Spleen (tissue), 11 donors: ENCODE measurements around the gene LMOD1. TPM values are rescaled to one million over a fixed set of nuclear protein-coding genes. Genes with fewer than 3 reads are reported as not detected.
"Not testable (repeated sequence)": the region's sequence is repeated elsewhere in the genome, so short reads cannot be mapped to it uniquely, and the experiment has no call there.

ENCODE experiments used
- DNase-seq: peaks from one replicate; pipeline ENCODE4 v3.0.0-alpha.2; 2020
- H3K27ac ChIP-seq, 8 donors: fragments of 200-600 bp; sonication (generic) in 7 of 8; 1 replicate in 4 of 8; 2 replicates in 4 of 8; pipeline versions ENCODE4 v1.5.0 to v1.8.0; 2016 to 2021; ENCODE audit warnings: inconsistent platforms in 4 of 8, mild to moderate bottlenecking in 4 of 8, moderate library complexity in 1 of 8
- H3K27me3 ChIP-seq, 7 donors: fragments of 200-600 bp; sonication (generic) in 6 of 7; replicated peaks in 1 of 7; 1 replicate in 4 of 7; 2 replicates in 3 of 7; pipeline versions ENCODE4 v1.5.0 to v1.8.0; 2016 to 2021; ENCODE audit warnings: inconsistent platforms in 3 of 7, mild to moderate bottlenecking in 1 of 7
- H3K36me3 ChIP-seq, 6 donors: fragments of 200-600 bp; sonication (generic) in 5 of 6; 1 replicate in 4 of 6; 2 replicates in 2 of 6; pipeline versions ENCODE4 v1.5.0 to v1.8.0; 2016 to 2021; ENCODE audit warnings: inconsistent platforms in 2 of 6
- H3K4me1 ChIP-seq, 6 donors: fragments of 200-600 bp; sonication (generic) in 5 of 6; 1 replicate in 3 of 6; 2 replicates in 3 of 6; pipeline versions ENCODE4 v1.5.0 to v1.8.0; 2016 to 2021; ENCODE audit warnings: inconsistent platforms in 3 of 6
- H3K4me3 ChIP-seq, 8 donors: fragments of 200-600 bp; sonication (generic) in 7 of 8; 1 replicate in 4 of 8; 2 replicates in 4 of 8; pipeline versions ENCODE4 v1.5.0 to v1.8.0; 2016 to 2021; ENCODE audit warnings: inconsistent platforms in 4 of 8, mild to moderate bottlenecking in 4 of 8, moderate library complexity in 2 of 8
- H3K9me3 ChIP-seq, 8 donors: fragments of 200-600 bp; sonication (generic) in 7 of 8; 1 replicate in 4 of 8; 2 replicates in 4 of 8; pipeline versions ENCODE4 v1.5.0 to v1.8.0; 2016 to 2021; ENCODE audit warnings: inconsistent platforms in 4 of 8
- CTCF ChIP-seq, 11 experiments: fragments of 200-600 bp in 7 of 11; fragments of 450-650 bp in 4 of 11; sonication (generic) in 4 of 11; IDR thresholded peaks in 8 of 11; conservative IDR thresholded peaks in 3 of 11; 1 replicate in 7 of 11; 2 replicates in 4 of 11; pipeline versions ENCODE4 v1.4.0 to v1.8.0; 2016 to 2021; ENCODE audit warnings: antibody characterized with exemption in 11 of 11, inconsistent platforms in 4 of 11, mild to moderate bottlenecking in 1 of 11
- POLR2A ChIP-seq, 3 donors: fragments of 450-650 bp; IDR thresholded peaks; one replicate each; pipeline ENCODE4 v1.5.1; 2017; ENCODE audit warnings: antibody characterized with exemption in 3 of 3, mild to moderate bottlenecking in 1 of 3
- POLR2AphosphoS5 ChIP-seq, 3 donors: sonication (generic); formaldehyde crosslinking; IDR thresholded peaks; one replicate each; pipeline ENCODE4 v1.5.1; 2017; ENCODE audit warnings: antibody characterized with exemption in 3 of 3
- WGBS, 5 donors: extraction: QIAGEN DNeasy Blood & Tissue Kit in 3 of 5; methylation state at CpG; one replicate each; pipeline versions ENCODE4 v1.1.5 to v1.1.7; 2013 to 2018; 5-methylcytosine and 5-hydroxymethylcytosine counted together
- intact Hi-C: fragments of 100-400 bp; cut with DNase I; formaldehyde crosslinking; loops from one replicate; pipeline ENCODE4 v1.15.0; 2023; ENCODE audit warnings: low total_unique reads
- polyA plus RNA-seq, 3 donors: library from polyadenylated mRNA; stranded (reverse); fragments of 200-250 nt; gene quantifications; one replicate each; pipeline ENCODE4 v1.2.1, GENCODE V29; 2013
- total RNA-seq, 7 donors: library from RNA; depleted of rRNA in 3 of 7; stranded (reverse); fragments of >200 nt in 3 of 7; fragmentation: NEBNext Ultra II Directional in 4 of 7; extraction: Animal tissue kit (Norgen Biotek cat#: 25700) in 4 of 7; gene quantifications; one replicate each; pipeline versions ENCODE4 v1.1.0 to v1.2.1, GENCODE V29; 2016 to 2021
- donor health status: healthy with polysubstance abuse.
- donor health status: DM: no; HTN: no; CAD: no; lungs with moderate emphysema.
- donor health status: DM: no; HTN: no; CAD: no.
- donor health status: Bipolar disorder and iron deficiency.
- donor health status: healthy.
- donor health status: DM: no; HTN: no; CAD: no.
- donor health status: DM: yes; HTN: yes; CAD: no.

LMOD1 gene
- total and polyA plus RNA-seq, 10 donors = 4.2 to 21.0 (median 11.2) TPM

GRCh38 chr1:201874672-201875071, 71.7 kb downstream of the LMOD1 start:
- Histone ChIP-seq H3K9me3 (no peaks in the 10 kb centered on the region), H3K4me1 (no peaks in the 10 kb centered on the region), H3K4me3 (no peak overlapping the region), H3K36me3 (peaks cover 8 to 75% (median 63%) of the 10 kb centered on the region in 6 donors), H3K27ac (no peak overlapping the region), H3K27me3 (no peaks in the 10 kb centered on the region)
- 94 to 100% (median 100%) methylated on average over 1 of the region's 1 CpG for WGBS, 5 donors
- TF ChIP-seq POLR2A (IDR thresholded peaks at IDR 0.05) (no peak), CTCF (IDR thresholded peaks at IDR 0.05 in 8 of 11, conservative IDR thresholded peaks at IDR 0.05 in 3 of 11) (no peak), POLR2AphosphoS5 (IDR thresholded peaks at IDR 0.05) (no peak)
- intact Hi-C loops = no loop called here
- no peak for DNase-seq

GRCh38 chr1:201870397-201870796, 76.0 kb downstream of the LMOD1 start:
- 94 to 98% (median 96%) methylated on average over 10 of the region's 10 CpGs for WGBS, 5 donors
- H3K36me3 ChIP-seq = peaks cover 14 to 100% (median 81%) of the 10 kb centered on the region in 6 donors

GRCh38 chr1:201861448-201861847, 84.9 kb downstream of the LMOD1 start:
- H3K27ac ChIP-seq = no peak overlapping the region
- H3K4me1 ChIP-seq = no peaks in the 10 kb centered on the region
- no peaks in the 10 kb centered on the region for H3K27me3 ChIP-seq
- peaks cover 6 to 100% (median 62%) of the 10 kb centered on the region in 6 donors for H3K36me3 ChIP-seq
- no peak for TF ChIP-seq CTCF (IDR thresholded peaks at IDR 0.05 in 8 of 11, conservative IDR thresholded peaks at IDR 0.05 in 3 of 11)
- TF ChIP-seq POLR2AphosphoS5 (IDR thresholded peaks at IDR 0.05) = no peak
- TF ChIP-seq POLR2A (IDR thresholded peaks at IDR 0.05) = no peak
- no peaks in the 10 kb centered on the region for H3K9me3 ChIP-seq
- WGBS, 5 donors = 89 to 95% (median 94%) methylated on average over 7 of the region's 7 CpGs
- H3K4me3 ChIP-seq = no peak overlapping the region
- DNase-seq = no peak
- intact Hi-C loops = no loop called here

More at GRCh38 chr1:201870397-201870796, 76.0 kb downstream of the LMOD1 start:
- intact Hi-C loops = no loop called here
- no peak for DNase-seq
- Histone ChIP-seq H3K27me3 (no peaks in the 10 kb centered on the region), H3K4me1 (no peaks in the 10 kb centered on the region), H3K4me3 (no peak overlapping the region), H3K27ac (no peak overlapping the region), H3K9me3 (no peaks in the 10 kb centered on the region)
- TF ChIP-seq POLR2AphosphoS5 (IDR thresholded peaks at IDR 0.05) (no peak), CTCF (IDR thresholded peaks at IDR 0.05 in 8 of 11, conservative IDR thresholded peaks at IDR 0.05 in 3 of 11) (no peak)

GRCh38 chr1:201859424-201859823, 86.9 kb downstream of the LMOD1 start:
- Histone ChIP-seq H3K9me3 (no peaks in the 10 kb centered on the region), H3K27me3 (no peaks in the 10 kb centered on the region), H3K4me1 (no peaks in the 10 kb centered on the region), H3K27ac (peak overlapping the region in 1 of 8 donors; percentile 27), H3K36me3 (peaks cover 6 to 100% (median 75%) of the 10 kb centered on the region in 6 donors), H3K4me3 (no peak overlapping the region)
- DNase-seq = no peak
- intact Hi-C loops = no loop called here
- no peak for TF ChIP-seq POLR2AphosphoS5 (IDR thresholded peaks at IDR 0.05)
- no peak for TF ChIP-seq POLR2A (IDR thresholded peaks at IDR 0.05)
- TF ChIP-seq CTCF (IDR thresholded peaks at IDR 0.05 in 8 of 11, conservative IDR thresholded peaks at IDR 0.05 in 3 of 11) = no peak
- 75 to 92% (median 81%) methylated on average over 5 of the region's 5 CpGs for WGBS, 5 donors

- intact Hi-C loops, H3K27me3 ChIP-seq, H3K9me3 ChIP-seq, H3K4me3 ChIP-seq, DNase-seq, H3K4me1 ChIP-seq, H3K27ac ChIP-seq: not testable (repeated sequence)
- peaks cover 6 to 100% (median 86%) of the 10 kb centered on the region in 6 donors for H3K36me3 ChIP-seq
- WGBS, 5 donors = 95 to 100% (median 96%) methylated on average over 2 of the region's 2 CpGs
Observed at GRCh38 chr1:201856722-201857121, 89.6 kb downstream of the LMOD1 start.
